Neural cell (in vitro differentiated cells): Measurements from ENCODE around the gene INSR.

Source experiments
- EZH2 ChIP-seq: fragments of 200-600, 300-800 bp; shearing (Covaris generic), sonication (generic); IDR thresholded peaks from 2 replicates; pipeline ENCODE4 v1.6.1; 2014; ENCODE audit warnings: antibody characterized with exemption, low read length, borderline replicate concordance, mild to moderate bottlenecking; ENCODE audit not compliant: insufficient read depth, poor library complexity, severe bottlenecking
- POLR2AphosphoS5 ChIP-seq: IDR thresholded peaks from 2 replicates; pipeline ENCODE4 v1.6.1; 2012
- RAD21 ChIP-seq: fragments of 450-650 bp; conservative IDR thresholded peaks from 2 replicates; pipeline ENCODE4 v1.6.1; 2014; ENCODE audit warnings: antibody characterized with exemption, mild to moderate bottlenecking, moderate library complexity
- TAF1 ChIP-seq: IDR thresholded peaks from 2 replicates; pipeline ENCODE4 v1.6.1; 2012; ENCODE audit warnings: low read depth
- TF ChIP-seq, protein P1 (sequence below): fragments of 450-650 bp; IDR thresholded peaks from 2 replicates; pipeline ENCODE4 v1.5.1; 2014; ENCODE audit warnings: antibody characterized with exemption, mild to moderate bottlenecking, moderate library complexity; ENCODE audit not compliant: poor library complexity, severe bottlenecking
- TF ChIP-seq, protein P2 (sequence below): IDR thresholded peaks from 2 replicates; pipeline ENCODE4 v1.6.1; 2012; ENCODE audit warnings: borderline replicate concordance

DNA sequence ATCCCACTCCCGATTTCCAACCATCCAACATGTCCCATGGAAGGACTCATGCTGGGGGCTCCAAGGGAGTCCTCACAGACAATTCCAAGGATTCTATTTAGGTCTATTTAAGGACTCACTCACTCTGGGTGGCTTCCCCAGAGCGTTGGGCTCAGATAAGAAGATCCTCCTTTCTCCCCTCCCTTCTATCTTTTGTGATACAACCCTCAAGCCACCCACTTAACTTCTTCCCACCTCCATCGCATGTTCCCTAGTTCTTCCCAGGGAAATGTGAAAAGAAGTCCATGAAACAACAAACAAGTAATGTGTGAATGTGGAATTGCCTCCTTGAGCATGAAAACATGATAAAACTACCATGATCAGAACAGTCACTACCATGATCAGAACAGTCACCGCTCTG is 29.4 kb downstream of the INSR start:
- TF ChIP-seq POLR2AphosphoS5 (no peak), TAF1 (no peak), EZH2 (no peak), RAD21 (no peak)
- TF ChIP-seq, protein P1, sequence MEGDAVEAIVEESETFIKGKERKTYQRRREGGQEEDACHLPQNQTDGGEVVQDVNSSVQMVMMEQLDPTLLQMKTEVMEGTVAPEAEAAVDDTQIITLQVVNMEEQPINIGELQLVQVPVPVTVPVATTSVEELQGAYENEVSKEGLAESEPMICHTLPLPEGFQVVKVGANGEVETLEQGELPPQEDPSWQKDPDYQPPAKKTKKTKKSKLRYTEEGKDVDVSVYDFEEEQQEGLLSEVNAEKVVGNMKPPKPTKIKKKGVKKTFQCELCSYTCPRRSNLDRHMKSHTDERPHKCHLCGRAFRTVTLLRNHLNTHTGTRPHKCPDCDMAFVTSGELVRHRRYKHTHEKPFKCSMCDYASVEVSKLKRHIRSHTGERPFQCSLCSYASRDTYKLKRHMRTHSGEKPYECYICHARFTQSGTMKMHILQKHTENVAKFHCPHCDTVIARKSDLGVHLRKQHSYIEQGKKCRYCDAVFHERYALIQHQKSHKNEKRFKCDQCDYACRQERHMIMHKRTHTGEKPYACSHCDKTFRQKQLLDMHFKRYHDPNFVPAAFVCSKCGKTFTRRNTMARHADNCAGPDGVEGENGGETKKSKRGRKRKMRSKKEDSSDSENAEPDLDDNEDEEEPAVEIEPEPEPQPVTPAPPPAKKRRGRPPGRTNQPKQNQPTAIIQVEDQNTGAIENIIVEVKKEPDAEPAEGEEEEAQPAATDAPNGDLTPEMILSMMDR = no peak
- TF ChIP-seq, protein P2, sequence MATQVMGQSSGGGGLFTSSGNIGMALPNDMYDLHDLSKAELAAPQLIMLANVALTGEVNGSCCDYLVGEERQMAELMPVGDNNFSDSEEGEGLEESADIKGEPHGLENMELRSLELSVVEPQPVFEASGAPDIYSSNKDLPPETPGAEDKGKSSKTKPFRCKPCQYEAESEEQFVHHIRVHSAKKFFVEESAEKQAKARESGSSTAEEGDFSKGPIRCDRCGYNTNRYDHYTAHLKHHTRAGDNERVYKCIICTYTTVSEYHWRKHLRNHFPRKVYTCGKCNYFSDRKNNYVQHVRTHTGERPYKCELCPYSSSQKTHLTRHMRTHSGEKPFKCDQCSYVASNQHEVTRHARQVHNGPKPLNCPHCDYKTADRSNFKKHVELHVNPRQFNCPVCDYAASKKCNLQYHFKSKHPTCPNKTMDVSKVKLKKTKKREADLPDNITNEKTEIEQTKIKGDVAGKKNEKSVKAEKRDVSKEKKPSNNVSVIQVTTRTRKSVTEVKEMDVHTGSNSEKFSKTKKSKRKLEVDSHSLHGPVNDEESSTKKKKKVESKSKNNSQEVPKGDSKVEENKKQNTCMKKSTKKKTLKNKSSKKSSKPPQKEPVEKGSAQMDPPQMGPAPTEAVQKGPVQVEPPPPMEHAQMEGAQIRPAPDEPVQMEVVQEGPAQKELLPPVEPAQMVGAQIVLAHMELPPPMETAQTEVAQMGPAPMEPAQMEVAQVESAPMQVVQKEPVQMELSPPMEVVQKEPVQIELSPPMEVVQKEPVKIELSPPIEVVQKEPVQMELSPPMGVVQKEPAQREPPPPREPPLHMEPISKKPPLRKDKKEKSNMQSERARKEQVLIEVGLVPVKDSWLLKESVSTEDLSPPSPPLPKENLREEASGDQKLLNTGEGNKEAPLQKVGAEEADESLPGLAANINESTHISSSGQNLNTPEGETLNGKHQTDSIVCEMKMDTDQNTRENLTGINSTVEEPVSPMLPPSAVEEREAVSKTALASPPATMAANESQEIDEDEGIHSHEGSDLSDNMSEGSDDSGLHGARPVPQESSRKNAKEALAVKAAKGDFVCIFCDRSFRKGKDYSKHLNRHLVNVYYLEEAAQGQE = no peak
